ENCODE measurements around the gene CDK14. TPM values are rescaled to one million over a fixed set of nuclear protein-coding genes. Genes with fewer than 3 reads are reported as not detected.

Gene CDK14
- polyA plus RNA-seq, 12 donors: 16.8 to 28.5 (median 23.8) TPM; not detected in 1

- DNase-seq: no peak
Observed at GRCh38 chr7:90948085-90948484, 352.0 kb downstream of the CDK14 start.

DNA sequence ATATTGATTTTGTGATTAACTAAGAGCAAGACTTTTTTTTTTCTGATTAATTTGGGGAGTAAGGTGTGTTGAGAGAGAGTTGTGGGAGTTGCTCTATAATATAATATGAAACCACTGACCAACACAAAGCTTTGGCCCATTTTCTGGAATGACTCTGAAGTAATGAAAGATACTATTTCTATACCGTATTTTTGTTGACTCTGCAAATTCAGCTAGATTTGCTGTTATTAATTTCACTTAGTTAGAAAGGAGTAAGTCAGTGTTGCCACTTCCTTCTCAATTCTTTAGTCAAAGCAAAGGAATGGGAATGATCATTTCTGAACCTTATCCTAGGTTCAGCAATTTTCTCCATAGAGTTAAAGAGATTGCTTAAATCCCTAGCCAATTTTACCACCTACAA, 355.1 kb downstream of the CDK14 start:
- no peak for DNase-seq

DNA sequence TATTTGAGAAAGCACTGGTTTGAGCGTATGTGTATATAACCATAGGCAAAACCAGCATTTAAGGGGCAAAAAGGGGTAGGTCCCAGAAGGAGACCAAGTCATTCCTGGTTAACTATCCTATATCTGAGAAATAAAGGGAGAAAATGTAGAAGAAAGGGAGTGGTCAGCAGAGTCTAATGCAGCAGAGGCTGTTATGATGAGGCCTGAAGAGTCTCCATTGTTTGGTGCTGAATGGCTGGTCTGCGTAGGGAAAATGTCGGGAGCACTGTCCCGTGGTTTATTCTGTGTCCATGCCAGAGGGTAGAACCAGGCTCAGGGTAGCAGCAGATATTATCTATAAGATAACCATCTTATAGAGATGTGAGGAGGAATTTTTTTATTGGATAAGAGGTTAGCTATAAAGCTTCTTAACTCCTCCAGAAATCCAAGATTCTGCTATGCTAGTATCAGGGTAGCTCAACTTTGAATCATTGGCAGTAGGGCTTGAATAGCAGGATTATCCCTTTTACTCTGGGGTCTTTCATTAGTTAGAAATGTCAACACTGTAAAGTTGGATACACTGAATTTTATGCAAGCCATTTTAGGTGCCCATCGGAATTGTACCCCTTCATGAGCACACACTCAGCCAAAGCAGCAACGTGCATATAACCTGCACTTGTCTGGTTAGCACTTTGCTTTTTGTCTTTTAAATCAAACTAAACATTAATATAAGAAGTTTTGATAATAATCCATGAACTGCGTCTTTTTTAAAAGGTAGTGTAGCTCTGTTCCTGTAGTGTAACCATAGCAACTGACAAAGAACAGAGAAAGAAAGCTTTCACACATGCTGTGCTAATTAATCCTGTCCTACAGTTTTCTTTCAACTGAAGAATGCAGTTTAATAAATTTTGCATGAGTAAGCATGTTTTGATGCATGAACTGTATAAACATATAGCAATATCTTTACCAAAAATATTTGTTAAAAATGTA, 356.1 kb downstream of the CDK14 start:
- no peak for DNase-seq

- DNase-seq: no peak
Observed at GRCh38 chr7:90955641-90956207, 359.6 kb downstream of the CDK14 start.

DNA sequence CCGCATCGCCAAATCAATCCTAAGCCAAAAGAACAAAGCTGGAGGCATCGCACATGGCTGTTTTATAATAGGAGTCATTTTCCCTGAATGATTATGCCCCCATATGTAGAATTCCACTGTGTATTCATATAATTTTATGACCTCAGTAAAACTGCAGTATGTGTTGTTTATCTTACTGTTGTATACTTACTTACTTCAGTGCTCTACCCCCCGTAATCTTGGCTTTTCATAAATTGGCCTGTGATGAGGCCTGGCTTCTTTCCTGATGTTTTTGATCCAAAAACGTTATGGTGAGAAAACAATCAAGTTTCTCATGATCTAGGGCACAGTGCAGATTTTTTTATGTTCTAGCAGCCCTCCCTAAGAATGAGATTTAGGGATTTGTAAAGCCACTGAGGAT, 361.8 kb downstream of the CDK14 start:
- no peak for DNase-seq

GRCh38 chr7:90958647-90959046, 362.5 kb downstream of the CDK14 start:
- peak; percentile 20 for DNase-seq

GRCh38 chr7:90961037-90961725, 365.1 kb downstream of the CDK14 start:
- no peak for DNase-seq

GRCh38 chr7:90965211-90965610, 369.1 kb downstream of the CDK14 start:
- no peak for DNase-seq

DNA sequence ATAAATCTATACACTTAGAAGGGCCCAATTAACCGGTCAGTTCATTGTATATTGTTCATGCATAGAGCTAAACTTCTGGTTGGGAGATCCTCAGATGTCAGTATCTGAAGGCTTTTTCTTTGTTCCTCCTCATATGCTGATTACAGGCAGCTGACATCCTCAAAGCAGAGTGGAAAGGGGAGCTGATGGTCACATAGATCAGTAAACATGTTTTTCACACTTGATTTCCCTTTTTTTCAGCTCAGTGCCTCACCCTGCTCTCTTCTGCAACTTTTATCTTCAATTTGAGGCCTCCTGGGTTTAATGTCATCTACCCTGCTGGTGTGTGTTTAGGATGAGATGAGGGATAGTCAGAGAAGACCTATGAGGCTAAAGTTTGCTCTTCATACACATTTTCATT, 370.2 kb downstream of the CDK14 start:
- no peak for DNase-seq

GRCh38 chr7:90968871-90969270, 372.8 kb downstream of the CDK14 start:
- DNase-seq: no peak

- DNase-seq: no peak
Observed at GRCh38 chr7:90972906-90973550, 376.9 kb downstream of the CDK14 start.

DNA sequence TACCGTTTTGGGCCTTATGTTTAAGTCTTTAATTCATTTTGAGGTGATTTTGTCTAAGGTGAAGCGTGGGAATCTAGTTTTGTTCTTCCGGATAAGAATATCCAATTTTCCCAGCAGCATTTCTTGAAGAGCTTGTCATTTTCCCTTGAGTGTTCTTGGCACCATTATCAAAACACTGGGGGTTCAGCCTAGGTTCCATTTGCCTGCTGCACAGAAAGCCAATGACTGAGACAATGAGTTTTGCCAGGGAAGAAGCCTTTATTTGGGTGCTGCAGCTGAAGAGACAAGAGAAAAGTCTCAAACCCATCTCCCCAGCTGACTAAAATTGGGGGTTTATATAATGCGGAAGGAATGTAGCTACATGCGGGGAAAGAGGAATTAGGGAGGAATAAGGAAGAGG, 380.9 kb downstream of the CDK14 start:
- DNase-seq: no peak

GRCh38 chr7:90980545-90980944, 384.4 kb downstream of the CDK14 start:
- DNase-seq: no peak

DNA sequence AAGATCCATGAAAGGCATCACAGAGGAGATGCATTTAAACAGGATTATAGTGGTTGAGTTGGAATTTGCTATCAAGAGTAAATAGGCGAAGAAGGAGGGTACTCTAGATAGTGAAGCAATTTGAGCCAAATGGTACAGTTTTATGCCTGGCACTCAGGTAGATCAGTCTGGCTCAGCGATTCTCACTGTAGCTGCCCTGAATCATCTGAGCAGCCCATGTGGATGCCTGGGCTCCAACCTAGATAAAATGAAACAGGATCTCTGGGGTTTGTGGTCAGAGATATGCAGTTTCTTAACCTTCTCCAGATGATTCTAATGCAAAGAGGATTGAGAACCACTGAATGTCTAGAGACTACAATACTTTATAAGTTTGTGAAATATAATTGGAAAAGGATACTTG, 386.1 kb downstream of the CDK14 start:
- no peak for DNase-seq

- no peak for DNase-seq
Observed at GRCh38 chr7:90984692-90985091, 388.6 kb downstream of the CDK14 start.

DNA sequence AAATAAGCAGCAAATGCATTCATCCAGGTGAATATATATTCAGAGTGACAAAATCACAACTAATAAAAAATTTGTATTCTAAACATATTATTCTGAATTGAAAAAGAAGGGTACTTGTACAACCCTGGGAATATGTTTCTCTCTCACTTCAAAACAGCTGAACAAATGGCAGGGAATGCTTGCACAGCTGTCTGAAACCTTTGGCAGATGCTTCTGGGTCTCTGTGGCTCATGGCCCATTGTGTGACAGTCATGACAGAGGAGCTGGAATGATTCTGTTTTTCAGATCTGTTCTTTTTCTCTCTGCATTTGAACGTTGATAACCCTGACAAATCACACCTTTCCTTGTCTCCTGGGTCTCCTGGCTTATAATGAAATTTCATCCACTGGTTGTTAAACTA, 392.4 kb downstream of the CDK14 start:
- peak; percentile 40 for DNase-seq

DNA sequence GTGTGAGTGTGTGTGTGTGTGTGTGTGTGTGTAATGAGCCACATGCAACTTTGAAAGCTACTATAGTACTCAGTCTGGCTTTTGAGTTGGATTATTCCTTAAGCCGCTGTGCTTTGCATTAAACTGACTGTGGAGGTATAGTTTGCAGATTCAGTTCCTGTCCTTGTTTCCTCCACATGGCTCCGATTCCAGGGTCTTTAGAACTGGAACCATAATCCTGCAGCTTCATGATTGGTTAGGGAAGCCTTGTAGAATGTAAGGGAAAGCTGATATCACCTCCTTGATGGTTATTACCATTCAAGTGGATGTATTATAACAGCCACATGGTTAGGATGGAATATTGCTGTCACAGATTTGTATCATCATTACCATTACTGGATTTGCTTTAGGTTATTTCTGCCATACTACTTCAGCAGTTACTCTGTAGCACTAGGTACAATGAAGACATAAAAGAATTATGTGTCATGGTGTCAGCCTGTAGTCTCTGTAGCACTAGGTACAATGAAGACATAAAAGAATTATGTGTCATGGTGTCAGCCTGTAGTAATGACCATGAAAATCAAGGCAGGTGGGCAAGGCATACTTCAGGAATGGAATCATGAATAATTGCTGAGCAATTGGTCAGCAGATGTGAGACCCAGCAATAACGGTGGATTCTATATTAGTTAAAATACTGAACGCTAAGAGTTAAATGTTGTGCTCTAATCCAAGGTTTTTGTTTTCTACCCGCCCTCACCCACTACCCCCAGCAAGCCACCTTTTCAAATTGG, 393.1 kb downstream of the CDK14 start:
- DNase-seq: no peak

- DNase-seq: no peak
Observed at GRCh38 chr7:90994121-90994520, 398.0 kb downstream of the CDK14 start.

- no peak for DNase-seq
Observed at GRCh38 chr7:90994601-90995000, 398.5 kb downstream of the CDK14 start.

GRCh38 chr7:90995996-90996395, 399.9 kb downstream of the CDK14 start:
- no peak for DNase-seq

Data from muscle of arm (tissue), 12 donors.